HCT116 (cell line): ENCODE data around the gene POC1A. TPM values are rescaled to one million over a fixed set of nuclear protein-coding genes. Genes with fewer than 3 reads are reported as not detected.
"Not testable (repeated sequence)": the region's sequence is repeated elsewhere in the genome, so short reads cannot be mapped to it uniquely, and the experiment has no call there.

ENCODE experiments used
- ATAC-seq: fragments of 200-7000 bp; cut with Tn5 transposase; 2 replicates; pipeline ENCODE4 v1.9.1; 2020; ENCODE audit warnings: mild to moderate bottlenecking, moderate library complexity
- BruUV-seq: library from RNA; stranded (reverse); fragments of 400-500 nt; replicated peaks from 2 replicates; lab custom pipeline; 2021; lab: Mats Ljungman, UMichigan
- CTCF ChIA-PET: fragments of 300-600 bp; sonication (Branson Sonifier 250); formaldehyde crosslinking; loops from one replicate; lab custom pipeline; 2021; ENCODE audit warnings: antibody characterized with exemption; lab: Charles Lee
- POLR2A ChIA-PET: fragments of 300-600, 350-600 bp; sonication (Branson Sonifier 250); formaldehyde crosslinking; loops from one replicate; lab custom pipeline; 2021; ENCODE audit warnings: antibody characterized with exemption; lab: Charles Lee
- RAD21 ChIA-PET, 2 experiments: fragments of 300-600 bp; sonication (Branson Sonifier 250); formaldehyde crosslinking; loops; one replicate each; lab custom pipeline; 2023; ENCODE audit warnings: low total read pairs in 2 of 2; ENCODE audit not compliant: uncharacterized antibody in 2 of 2, unreplicated experiment in 2 of 2, low non-redundant PET in 1 of 2; lab: Charles Lee
- DNase-seq: peaks from one replicate; pipeline ENCODE4 v3.0.0-alpha.2; 2010; ENCODE audit warnings: low read depth, low spot score
- H2AFZ ChIP-seq: fragments of 200-600 bp; shearing (Covaris generic), sonication (generic); 2 replicates; pipeline ENCODE4 v1.6.1; 2017; ENCODE audit warnings: low read depth, mixed run types, mixed read lengths, antibody characterized with exemption, low read length; ENCODE audit not compliant: poor library complexity, severe bottlenecking
- H3K27ac ChIP-seq: 2 replicates; pipeline ENCODE4 v1.5.1; 2012; ENCODE audit warnings: low read depth, low read length
- H3K27me3 ChIP-seq: fragments of 200-600 bp; sonication (generic); 2 replicates; pipeline ENCODE4 v1.6.1; 2016; ENCODE audit warnings: mixed run types, low read length, mixed read lengths; ENCODE audit not compliant: insufficient read depth
- H3K36me3 ChIP-seq, 2 experiments: fragments of 200-500 bp in 1 of 2; fragments of 200-600 bp in 1 of 2; sonication (Bioruptor generic) in 1 of 2; sonication (generic) in 1 of 2; 2 replicates each; pipeline versions ENCODE4 v1.5.1 to v1.6.1; 2014 to 2016; ENCODE audit warnings: low read length in 2 of 2, inconsistent platforms in 1 of 2, mixed read lengths in 1 of 2, mixed run types in 1 of 2; ENCODE audit not compliant: insufficient read depth in 2 of 2, control insufficient read depth in 1 of 2
- H3K4me1 ChIP-seq, 2 experiments: fragments of 200-600 bp in 1 of 2; sonication (generic) in 1 of 2; 2 replicates each; pipeline versions ENCODE4 v1.5.1 to v1.6.1; 2012 to 2017; ENCODE audit warnings: low read length in 2 of 2, inconsistent platforms in 1 of 2, mild to moderate bottlenecking in 1 of 2, mixed read lengths in 1 of 2, mixed run types in 1 of 2, moderate library complexity in 1 of 2; ENCODE audit not compliant: insufficient read depth in 2 of 2, control insufficient read depth in 1 of 2
- H3K4me2 ChIP-seq: fragments of 200-600 bp; sonication (generic); 2 replicates; pipeline ENCODE4 v1.6.1; 2017; ENCODE audit warnings: mixed run types, low read length, mixed read lengths
- H3K4me3 ChIP-seq, 2 experiments: fragments of 200-600 bp in 1 of 2; sonication (generic) in 1 of 2; replicated peaks in 1 of 2; 2 replicates each; pipeline ENCODE4 v1.5.1; 2011 to 2016; ENCODE audit warnings: low read length in 2 of 2, control low read depth in 1 of 2, low read depth in 1 of 2, mild to moderate bottlenecking in 1 of 2, mixed read lengths in 1 of 2, mixed run types in 1 of 2
- H3K79me2 ChIP-seq: fragments of 200-600 bp; sonication (generic); 2 replicates; pipeline ENCODE4 v1.6.1; 2017; ENCODE audit warnings: mild to moderate bottlenecking, mixed run types, low read length, moderate library complexity, mixed read lengths; ENCODE audit not compliant: insufficient read depth
- H3K9ac ChIP-seq: fragments of 200-600 bp; sonication (generic); 2 replicates; pipeline ENCODE4 v1.6.1; 2016; ENCODE audit warnings: low read length, mixed read lengths
- H3K9me2 ChIP-seq: fragments of 200-600 bp; sonication (generic), shearing (Covaris generic); 2 replicates; pipeline ENCODE4 v1.6.1; 2017; ENCODE audit warnings: mixed run types, mild to moderate bottlenecking, moderate library complexity; ENCODE audit not compliant: insufficient read depth
- H3K9me3 ChIP-seq, 2 experiments: fragments of 200-500 bp in 1 of 2; fragments of 200-600 bp in 1 of 2; sonication (Bioruptor generic) in 1 of 2; sonication (generic) in 1 of 2; 2 replicates each; pipeline ENCODE4 v1.6.1; 2014 to 2017; ENCODE audit warnings: low read length in 2 of 2, mixed read lengths in 2 of 2, inconsistent platforms in 1 of 2, low read depth in 1 of 2, mild to moderate bottlenecking in 1 of 2, mixed run types in 1 of 2, moderate library complexity in 1 of 2; ENCODE audit not compliant: control insufficient read depth in 1 of 2, insufficient read depth in 1 of 2
- H4K20me1 ChIP-seq: fragments of 200-600 bp; sonication (generic), shearing (Covaris generic); 2 replicates; pipeline ENCODE4 v1.6.1; 2017; ENCODE audit warnings: mixed run types, mild to moderate bottlenecking, moderate library complexity; ENCODE audit not compliant: insufficient read depth
- CBX3 ChIP-seq: IDR thresholded peaks from 2 replicates; pipeline ENCODE4 v1.6.1; 2012; ENCODE audit warnings: low read depth
- ELF1 ChIP-seq: IDR thresholded peaks from 2 replicates; pipeline ENCODE4 v1.6.1; 2012; ENCODE audit warnings: low read depth, borderline replicate concordance
- FOSL1 ChIP-seq: IDR thresholded peaks from 2 replicates; pipeline ENCODE4 v1.6.1; 2012; ENCODE audit warnings: low read depth
- POLR2A ChIP-seq: IDR thresholded peaks from 2 replicates; pipeline ENCODE4 v1.7.0; 2011; ENCODE audit warnings: borderline replicate concordance; ENCODE audit not compliant: insufficient read depth, insufficient read length; ENCODE audit errors: extremely low read depth
- SP1 ChIP-seq: IDR thresholded peaks from 2 replicates; pipeline ENCODE4 v1.6.1; 2012; ENCODE audit warnings: low read depth
- SRF ChIP-seq: IDR thresholded peaks from 2 replicates; pipeline ENCODE4 v1.6.1; 2012; ENCODE audit warnings: low read depth
- TCF7L2 ChIP-seq: IDR thresholded peaks from 2 replicates; pipeline ENCODE4 v1.7.0; 2011; ENCODE audit warnings: borderline replicate concordance, inconsistent platforms; ENCODE audit not compliant: insufficient read depth, insufficient read length; ENCODE audit errors: extremely low read depth
- YY1 ChIP-seq: IDR thresholded peaks from 2 replicates; pipeline ENCODE4 v1.6.1; 2011; ENCODE audit warnings: low read length, low read depth, moderate library complexity, mild to moderate bottlenecking; ENCODE audit not compliant: insufficient replicate concordance; ENCODE audit errors: extremely low read depth
- ZFX ChIP-seq: fragments of 450-650 bp; IDR thresholded peaks from 2 replicates; pipeline ENCODE4 v1.6.1; 2017
- ZNF274 ChIP-seq: fragments of 200-500 bp; sonication (Bioruptor generic); IDR thresholded peaks from 2 replicates; pipeline ENCODE4 v1.6.1; 2014; ENCODE audit warnings: mild to moderate bottlenecking, low read depth, low read length, inconsistent platforms
- intact Hi-C: fragments of 100-400 bp; cut with micrococcal nuclease; formaldehyde crosslinking; loops from 2 replicates; pipeline ENCODE4 v1.10.0; 2022
- total RNA-seq: library from RNA; stranded (reverse); gene quantifications from one replicate; pipeline ENCODE4 v1.2.1, GENCODE V29; 2021; ENCODE audit not compliant: unreplicated experiment
- TF ChIP-seq, protein P1 (sequence below), 3 experiments: fragments of 200-600 bp in 1 of 3; sonication (generic) in 1 of 3; IDR thresholded peaks in 2 of 3; conservative IDR thresholded peaks in 1 of 3; 2 replicates each; pipeline ENCODE4 v1.5.1; 2012 to 2017; ENCODE audit warnings: low read depth in 2 of 3, low read length in 2 of 3, antibody characterized with exemption in 1 of 3, borderline replicate concordance in 1 of 3, control low read depth in 1 of 3, mild to moderate bottlenecking in 1 of 3, mixed read lengths in 1 of 3, mixed run types in 1 of 3, moderate library complexity in 1 of 3; ENCODE audit not compliant: insufficient read depth in 1 of 3
- TF ChIP-seq, protein P2 (sequence below): IDR thresholded peaks from 2 replicates; pipeline ENCODE4 v1.6.1; 2011; ENCODE audit warnings: mild to moderate bottlenecking, low read length, moderate library complexity; ENCODE audit not compliant: insufficient replicate concordance; ENCODE audit errors: extremely low read depth
- TF ChIP-seq, protein P3 (sequence below): IDR thresholded peaks from 2 replicates; pipeline ENCODE4 v1.6.1; 2012

POC1A gene
- total RNA-seq, 1 experiment from 2014 or later: 34.0 TPM

DNA sequence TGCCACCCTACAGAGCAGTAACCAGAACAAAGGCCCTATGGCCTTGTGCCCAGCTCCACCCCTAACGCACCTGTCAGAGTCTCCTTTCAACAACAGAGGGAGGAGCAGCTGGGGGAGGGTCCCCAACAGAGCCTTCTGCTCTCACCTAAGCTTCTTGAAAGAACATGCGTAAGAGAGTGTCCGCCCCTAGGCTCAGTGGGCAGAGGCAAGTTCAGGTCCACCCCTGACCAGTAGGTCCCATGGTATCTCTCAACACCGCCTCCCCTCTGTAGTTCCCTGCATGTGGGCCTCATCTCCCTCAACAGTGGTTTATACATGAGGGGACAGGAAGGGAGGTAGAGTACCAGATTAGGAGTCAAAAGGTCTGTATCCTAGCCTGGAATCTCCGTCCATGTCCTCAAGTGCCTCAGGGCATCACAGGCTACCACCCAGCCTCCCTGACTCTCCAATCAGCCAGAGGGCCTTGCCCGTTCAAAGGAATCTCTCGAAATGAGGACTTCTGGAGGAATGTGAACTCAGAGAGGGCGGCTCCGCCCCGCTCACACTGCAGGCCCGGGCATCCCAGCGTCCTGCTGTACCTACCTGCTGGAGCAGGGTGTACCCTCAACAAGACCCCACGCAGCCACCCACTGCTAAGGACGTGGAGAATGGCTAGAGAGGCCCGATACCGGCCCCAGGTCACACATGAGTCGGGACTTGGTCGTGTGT lies 680 bp downstream of the POC1A start (continued):
- TF ChIP-seq YY1 (no peak), CBX3 (no peak), FOSL1 (no peak), ZFX (no peak), ZNF274 (no peak)

DNA sequence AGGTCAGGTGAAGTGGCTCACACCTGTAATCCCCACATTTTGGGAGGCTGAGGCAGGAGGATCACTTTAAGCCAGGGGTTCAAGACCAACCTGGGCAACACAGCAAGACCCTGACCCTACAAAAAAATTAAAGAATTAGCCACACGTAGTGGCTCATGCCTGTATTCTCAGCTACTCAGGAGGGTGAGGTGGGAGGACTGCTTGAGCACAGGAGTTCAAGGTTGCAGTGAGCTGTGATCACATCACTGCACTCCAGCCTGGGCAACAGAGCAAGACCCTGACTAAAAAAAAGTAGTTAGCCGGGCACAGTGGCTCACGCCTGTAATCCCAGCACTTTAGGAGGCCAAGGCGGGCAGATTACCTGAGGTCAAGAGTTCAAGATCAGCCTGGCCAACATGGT lies 2.2 kb downstream of the POC1A start:
- intact Hi-C loops: loop anchor here (5.0 kb wide), 2 partner anchors 65 to 210 kb away; partner anchors contain the start of genes PARP3 and RRP9
- H3K4me3 ChIP-seq, H3K9ac ChIP-seq, H3K9me2 ChIP-seq, H3K9me3 ChIP-seq, H3K4me2 ChIP-seq, H3K27ac ChIP-seq, CTCF ChIA-PET, RAD21 ChIA-PET, H2AFZ ChIP-seq, H4K20me1 ChIP-seq, ATAC-seq, DNase-seq, POLR2A ChIA-PET, BruUV-seq, H3K27me3 ChIP-seq: not testable (repeated sequence)
- Histone ChIP-seq H3K79me2 (peaks cover 30% of the 10 kb centered on the region), H3K36me3 (peaks cover 7 to 11% of the 10 kb centered on the region in 2 experiments; a peak in 2 of 4 replicates), H3K4me1 (peaks cover 8 to 30% of the 10 kb centered on the region in 2 experiments)

DNA sequence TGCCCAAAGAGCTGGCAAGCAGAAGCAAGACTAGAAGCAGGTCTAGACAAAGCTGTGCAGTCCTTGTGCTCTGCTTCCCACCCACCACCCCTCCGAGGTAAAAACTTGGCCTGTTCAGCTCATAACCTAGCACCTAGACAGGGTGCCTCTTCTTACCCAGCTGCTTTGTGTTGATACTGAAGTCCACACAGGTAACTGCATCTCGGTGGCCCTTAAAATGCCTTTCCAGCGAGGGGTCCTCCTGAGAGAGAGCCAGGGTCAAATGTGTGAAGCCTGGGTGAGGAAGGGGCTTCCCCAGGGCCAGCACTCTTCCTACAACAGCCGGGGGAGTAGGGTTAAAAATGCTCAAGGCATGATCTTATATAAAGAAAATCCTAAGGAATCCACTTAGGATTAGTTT lies 3.4 kb downstream of the POC1A start:
- ChIA-PET CTCF (interaction anchor here (0.9 kb wide), 1 partner anchor 97 kb away, joined by 3 read pairs; no protein-coding TSS in a partner anchor), RAD21 (no interaction called here), POLR2A (no interaction called here)
- ATAC-seq (no peak), DNase-seq (no peak)
- BruUV-seq: no TSS peak
- no peak overlapping the region for H3K4me3 ChIP-seq
- H3K9me3 ChIP-seq: no peaks in the 10 kb centered on the region
- H3K9ac ChIP-seq: no peak overlapping the region
- H3K27ac ChIP-seq: no peak overlapping the region
- H4K20me1 ChIP-seq: no peaks in the 10 kb centered on the region; the same call in 1 of the 2 replicates
- H3K27me3 ChIP-seq: no peaks in the 10 kb centered on the region
- H2AFZ ChIP-seq: no peak overlapping the region
- no peak overlapping the region for H3K4me2 ChIP-seq
- no peaks in the 10 kb centered on the region for H3K9me2 ChIP-seq
- peaks cover 10 to 11% of the 10 kb centered on the region in 2 experiments; a peak in 2 of 4 replicates for H3K36me3 ChIP-seq
- intact Hi-C loops: loop anchor here (5.0 kb wide), 2 partner anchors 66 to 209 kb away; partner anchors contain the start of genes PARP3 and RRP9
- peaks cover 8 to 22% of the 10 kb centered on the region in 2 experiments for H3K4me1 ChIP-seq
- peaks cover 30% of the 10 kb centered on the region for H3K79me2 ChIP-seq
- TF ChIP-seq SRF (no peak), ZNF274 (no peak), TCF7L2 (no peak), YY1 (no peak), POLR2A (no peak), ELF1 (no peak), SP1 (no peak)
- TF ChIP-seq, protein P1, sequence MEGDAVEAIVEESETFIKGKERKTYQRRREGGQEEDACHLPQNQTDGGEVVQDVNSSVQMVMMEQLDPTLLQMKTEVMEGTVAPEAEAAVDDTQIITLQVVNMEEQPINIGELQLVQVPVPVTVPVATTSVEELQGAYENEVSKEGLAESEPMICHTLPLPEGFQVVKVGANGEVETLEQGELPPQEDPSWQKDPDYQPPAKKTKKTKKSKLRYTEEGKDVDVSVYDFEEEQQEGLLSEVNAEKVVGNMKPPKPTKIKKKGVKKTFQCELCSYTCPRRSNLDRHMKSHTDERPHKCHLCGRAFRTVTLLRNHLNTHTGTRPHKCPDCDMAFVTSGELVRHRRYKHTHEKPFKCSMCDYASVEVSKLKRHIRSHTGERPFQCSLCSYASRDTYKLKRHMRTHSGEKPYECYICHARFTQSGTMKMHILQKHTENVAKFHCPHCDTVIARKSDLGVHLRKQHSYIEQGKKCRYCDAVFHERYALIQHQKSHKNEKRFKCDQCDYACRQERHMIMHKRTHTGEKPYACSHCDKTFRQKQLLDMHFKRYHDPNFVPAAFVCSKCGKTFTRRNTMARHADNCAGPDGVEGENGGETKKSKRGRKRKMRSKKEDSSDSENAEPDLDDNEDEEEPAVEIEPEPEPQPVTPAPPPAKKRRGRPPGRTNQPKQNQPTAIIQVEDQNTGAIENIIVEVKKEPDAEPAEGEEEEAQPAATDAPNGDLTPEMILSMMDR (IDR thresholded peaks at IDR 0.05 in 2 of 3, conservative IDR thresholded peaks at IDR 0.05 in 1 of 3; ENCODE audit: borderline replicate concordance in 1 of 3, insufficient read depth in 1 of 3, low read depth in 2 of 3, low read length in 2 of 3): no peak
- TF ChIP-seq, protein P2, sequence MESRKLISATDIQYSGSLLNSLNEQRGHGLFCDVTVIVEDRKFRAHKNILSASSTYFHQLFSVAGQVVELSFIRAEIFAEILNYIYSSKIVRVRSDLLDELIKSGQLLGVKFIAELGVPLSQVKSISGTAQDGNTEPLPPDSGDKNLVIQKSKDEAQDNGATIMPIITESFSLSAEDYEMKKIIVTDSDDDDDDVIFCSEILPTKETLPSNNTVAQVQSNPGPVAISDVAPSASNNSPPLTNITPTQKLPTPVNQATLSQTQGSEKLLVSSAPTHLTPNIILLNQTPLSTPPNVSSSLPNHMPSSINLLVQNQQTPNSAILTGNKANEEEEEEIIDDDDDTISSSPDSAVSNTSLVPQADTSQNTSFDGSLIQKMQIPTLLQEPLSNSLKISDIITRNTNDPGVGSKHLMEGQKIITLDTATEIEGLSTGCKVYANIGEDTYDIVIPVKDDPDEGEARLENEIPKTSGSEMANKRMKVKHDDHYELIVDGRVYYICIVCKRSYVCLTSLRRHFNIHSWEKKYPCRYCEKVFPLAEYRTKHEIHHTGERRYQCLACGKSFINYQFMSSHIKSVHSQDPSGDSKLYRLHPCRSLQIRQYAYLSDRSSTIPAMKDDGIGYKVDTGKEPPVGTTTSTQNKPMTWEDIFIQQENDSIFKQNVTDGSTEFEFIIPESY: no peak
- TF ChIP-seq, protein P3, sequence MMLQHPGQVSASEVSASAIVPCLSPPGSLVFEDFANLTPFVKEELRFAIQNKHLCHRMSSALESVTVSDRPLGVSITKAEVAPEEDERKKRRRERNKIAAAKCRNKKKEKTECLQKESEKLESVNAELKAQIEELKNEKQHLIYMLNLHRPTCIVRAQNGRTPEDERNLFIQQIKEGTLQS: no peak
